Endothelial cell of umbilical vein (primary cell): ENCODE results near the gene THSD4. TPM values are rescaled to one million over a fixed set of nuclear protein-coding genes. Genes with fewer than 3 reads are reported as not detected.

ENCODE experiments used
- BruUV-seq: library from RNA; stranded (reverse); fragments of 400-500 nt; replicated peaks from 2 replicates; lab custom pipeline; 2021; lab: Mats Ljungman, UMichigan
- CTCF ChIA-PET: fragments of 300-600, 350-600 bp; sonication (Branson Sonifier 250); formaldehyde crosslinking; loops from one replicate; lab custom pipeline; 2021; ENCODE audit warnings: antibody characterized with exemption, inconsistent platforms; lab: Charles Lee
- POLR2A ChIA-PET: fragments of 300-600, 350-600 bp; sonication (Branson Sonifier 250); formaldehyde crosslinking; loops from one replicate; lab custom pipeline; 2021; ENCODE audit warnings: antibody characterized with exemption, inconsistent platforms; lab: Charles Lee
- DNase-seq: peaks from one replicate; pipeline ENCODE4 v3.0.0-alpha.2; 2011; ENCODE audit warnings: low read depth, low spot score
- FAIRE-seq: peaks from 2 replicates; lab custom pipeline; 2011; peaks lifted over from hg19 to GRCh38; lab: Jason Lieb, UNC
- H2AFZ ChIP-seq: 2 replicates; pipeline ENCODE4 v1.6.0; 2012; ENCODE audit warnings: low read depth, low read length, control low read depth, inconsistent platforms
- H3K27ac ChIP-seq: 2 replicates; pipeline ENCODE4 v1.5.1; 2011; ENCODE audit warnings: low read depth, mild to moderate bottlenecking, control low read depth, low read length, moderate library complexity; ENCODE audit not compliant: insufficient read depth
- H3K27me3 ChIP-seq, 2 experiments: 2 replicates each; pipeline versions ENCODE4 v1.6.0 to v1.6.1; 2011; ENCODE audit warnings: low read length in 2 of 2, mixed read lengths in 1 of 2; ENCODE audit not compliant: control insufficient read depth in 2 of 2, insufficient read depth in 2 of 2
- H3K36me3 ChIP-seq, 2 experiments: 2 replicates in 1 of 2; 3 replicates in 1 of 2; pipeline ENCODE4 v1.5.1; 2011; ENCODE audit warnings: low read length in 2 of 2, mild to moderate bottlenecking in 1 of 2, moderate library complexity in 1 of 2; ENCODE audit not compliant: control insufficient read depth in 2 of 2, insufficient read depth in 2 of 2; ENCODE audit errors: extremely low read depth in 1 of 2
- H3K4me1 ChIP-seq: 3 replicates; pipeline ENCODE4 v1.5.1; 2011; ENCODE audit warnings: mild to moderate bottlenecking, low read length; ENCODE audit not compliant: control insufficient read depth, insufficient read depth; ENCODE audit errors: extremely low read depth
- H3K4me2 ChIP-seq: 2 replicates; pipeline ENCODE4 v1.6.1; 2011; ENCODE audit warnings: low read length, control low read depth, mixed read lengths; ENCODE audit not compliant: insufficient read depth
- H3K4me3 ChIP-seq, 3 experiments: fragments of 200-600 bp in 1 of 3; sonication (generic), shearing (Covaris generic) in 1 of 3; replicated peaks in 1 of 3; 2 replicates each; pipeline ENCODE4 v1.5.1; 2011 to 2016; ENCODE audit warnings: control low read depth in 3 of 3, low read length in 3 of 3, mild to moderate bottlenecking in 2 of 3, inconsistent platforms in 1 of 3, low read depth in 1 of 3, moderate library complexity in 1 of 3; ENCODE audit not compliant: insufficient read depth in 1 of 3
- H3K79me2 ChIP-seq: 2 replicates; pipeline ENCODE4 v1.6.0; 2012; ENCODE audit warnings: low read length, inconsistent platforms; ENCODE audit not compliant: control insufficient read depth, insufficient read depth
- H3K9ac ChIP-seq: replicated peaks from 2 replicates; pipeline ENCODE3; 2011; ENCODE audit warnings: low read length, control low read depth; ENCODE audit not compliant: insufficient read depth; ENCODE audit errors: extremely low read depth
- H3K9me1 ChIP-seq: replicated peaks from 3 replicates; pipeline ENCODE4 v1.6.0; 2011; ENCODE audit warnings: mild to moderate bottlenecking, low read length; ENCODE audit not compliant: control insufficient read depth, insufficient read depth; ENCODE audit errors: extremely low read depth
- H3K9me3 ChIP-seq: replicated peaks from 2 replicates; pipeline ENCODE4 v1.5.1; 2012; ENCODE audit warnings: low read length, inconsistent platforms; ENCODE audit not compliant: control insufficient read depth, insufficient read depth
- H4K20me1 ChIP-seq: replicated peaks from 2 replicates; pipeline ENCODE3; 2011; ENCODE audit warnings: mild to moderate bottlenecking, low read length; ENCODE audit not compliant: control insufficient read depth, insufficient read depth; ENCODE audit errors: extremely low read depth
- EZH2 ChIP-seq: IDR thresholded peaks from 2 replicates; pipeline ENCODE4 v1.6.1; 2012; ENCODE audit warnings: borderline replicate concordance, low read depth, mild to moderate bottlenecking, moderate library complexity, low read length, inconsistent platforms; ENCODE audit not compliant: severe bottlenecking
- FOS ChIP-seq: IDR thresholded peaks from 2 replicates; pipeline ENCODE4 v1.6.1; 2011; ENCODE audit warnings: mild to moderate bottlenecking, low read length, moderate library complexity, borderline replicate concordance; ENCODE audit not compliant: insufficient read depth
- JUN ChIP-seq: IDR thresholded peaks from 2 replicates; pipeline ENCODE4 v1.6.1; 2011; ENCODE audit warnings: borderline replicate concordance, low read depth; ENCODE audit not compliant: insufficient read length, insufficient read depth
- MYC ChIP-seq: IDR thresholded peaks from one replicate; pipeline ENCODE4 v1.6.1; 2011; ENCODE audit warnings: mild to moderate bottlenecking, low read depth, low read length
- POLR2A ChIP-seq: IDR thresholded peaks from 2 replicates; pipeline ENCODE4 v1.6.1; 2012; ENCODE audit warnings: low read depth, mild to moderate bottlenecking, control low read depth, low read length
- POLR2AphosphoS5 ChIP-seq: IDR thresholded peaks from 2 replicates; pipeline ENCODE4 v1.6.1; 2012; ENCODE audit warnings: low read depth, mild to moderate bottlenecking, control low read depth, low read length, moderate library complexity; ENCODE audit not compliant: insufficient read depth
- dilution Hi-C: fragments of 300-500 bp; cut with MboI; formaldehyde crosslinking; loops from one replicate; pipeline ENCODE4 v1.15.0; 2019; ENCODE audit warnings: low sequenced_read_pairs; ENCODE audit not compliant: extremely low pct_ligation_motif_present
- intact Hi-C: fragments of 100-400 bp; cut with micrococcal nuclease; formaldehyde crosslinking; loops from one replicate; pipeline ENCODE4 v1.10.0; 2022
- polyA plus RNA-seq, 4 experiments: library from polyadenylated mRNA; depleted of rRNA in 3 of 4; stranded (reverse) in 3 of 4; unstranded in 1 of 4; fragments of >200 nt; gene quantifications; 2 replicates each; pipeline versions ENCODE4 v1.2.1 to v1.2.3, GENCODE V29; 2011 to 2012; ENCODE audit warnings: missing spikeins in 1 of 4
- total RNA-seq: library from RNA; stranded (reverse); gene quantifications from 2 replicates; pipeline ENCODE4 v1.2.3, GENCODE V29; 2021
- TF ChIP-seq, protein P1 (sequence below): IDR thresholded peaks from 2 replicates; pipeline ENCODE4 v1.6.1; 2011; ENCODE audit not compliant: insufficient read depth, insufficient read length
- TF ChIP-seq, protein P2 (sequence below), 2 donors: IDR thresholded peaks; 1 replicate in 1 of 2; 2 replicates in 1 of 2; pipeline ENCODE4 v1.5.1; 2011; ENCODE audit warnings: low read length in 2 of 2, mild to moderate bottlenecking in 2 of 2, moderate library complexity in 2 of 2, control low read depth in 1 of 2, inconsistent platforms in 1 of 2, low read depth in 1 of 2; ENCODE audit not compliant: insufficient read depth in 1 of 2; ENCODE audit errors: extremely low read depth in 1 of 2

Gene THSD4
- total and polyA plus RNA-seq, 2 donors (not counting 3 experiments of a cell fraction or from before 2014, with no cell fraction given): 9.9 to 25.4 TPM

GRCh38 chr15:71626596-71627088 is 511.4 kb downstream of the THSD4 start:
- ChIA-PET CTCF (interaction anchor here (1.1 to 1.6 kb wide), 3 partner anchors 11 to 51 kb away, joined by 3 to 8 read pairs (median 5); no protein-coding TSS in a partner anchor), POLR2A (no interaction called here)
- Histone ChIP-seq H3K27me3 (peaks cover 0 to 1% of the 10 kb centered on the region in 2 experiments), H3K36me3 (no peaks in the 10 kb centered on the region), H3K9me1 (no peaks in the 10 kb centered on the region), H3K9ac (no peak overlapping the region), H2AFZ (no peak overlapping the region), H3K9me3 (no peaks in the 10 kb centered on the region), H3K79me2 (no peaks in the 10 kb centered on the region), H3K27ac (no peak overlapping the region), H3K4me1 (no peaks in the 10 kb centered on the region), H3K4me2 (no peak overlapping the region), H3K4me3 (no peak overlapping the region), H4K20me1 (no peaks in the 10 kb centered on the region)
- no TSS peak for BruUV-seq
- TF ChIP-seq POLR2AphosphoS5 (no peak), EZH2 (no peak)
- no peak for DNase-seq
- intact Hi-C loops: no loop called here
- no peak for FAIRE-seq
- dilution Hi-C loops: no loop called here

GRCh38 chr15:71627188-71627587 is 511.9 kb downstream of the THSD4 start:
- Histone ChIP-seq H3K27me3 (peaks cover 0 to 1% of the 10 kb centered on the region in 2 experiments), H3K79me2 (no peaks in the 10 kb centered on the region), H3K9ac (no peak overlapping the region), H3K27ac (no peak overlapping the region), H3K4me1 (no peaks in the 10 kb centered on the region), H3K36me3 (no peaks in the 10 kb centered on the region), H3K9me1 (no peaks in the 10 kb centered on the region), H2AFZ (no peak overlapping the region), H3K9me3 (no peaks in the 10 kb centered on the region), H3K4me2 (no peak overlapping the region), H4K20me1 (no peaks in the 10 kb centered on the region), H3K4me3 (no peak overlapping the region)
- POLR2A ChIA-PET: no interaction called here
- BruUV-seq: no TSS peak
- dilution Hi-C loops (no loop called here), intact Hi-C loops (no loop called here)
- no peak for FAIRE-seq
- CTCF ChIA-PET: interaction anchor here (1.1 to 1.6 kb wide), 3 partner anchors 10 to 52 kb away, joined by 3 to 8 read pairs (median 5); no protein-coding TSS in a partner anchor
- DNase-seq: no peak
- TF ChIP-seq MYC (no peak), JUN (no peak), POLR2A (no peak), FOS (no peak)
- TF ChIP-seq, protein P1, sequence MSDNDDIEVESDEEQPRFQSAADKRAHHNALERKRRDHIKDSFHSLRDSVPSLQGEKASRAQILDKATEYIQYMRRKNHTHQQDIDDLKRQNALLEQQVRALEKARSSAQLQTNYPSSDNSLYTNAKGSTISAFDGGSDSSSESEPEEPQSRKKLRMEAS: no peak
- TF ChIP-seq, protein P2, sequence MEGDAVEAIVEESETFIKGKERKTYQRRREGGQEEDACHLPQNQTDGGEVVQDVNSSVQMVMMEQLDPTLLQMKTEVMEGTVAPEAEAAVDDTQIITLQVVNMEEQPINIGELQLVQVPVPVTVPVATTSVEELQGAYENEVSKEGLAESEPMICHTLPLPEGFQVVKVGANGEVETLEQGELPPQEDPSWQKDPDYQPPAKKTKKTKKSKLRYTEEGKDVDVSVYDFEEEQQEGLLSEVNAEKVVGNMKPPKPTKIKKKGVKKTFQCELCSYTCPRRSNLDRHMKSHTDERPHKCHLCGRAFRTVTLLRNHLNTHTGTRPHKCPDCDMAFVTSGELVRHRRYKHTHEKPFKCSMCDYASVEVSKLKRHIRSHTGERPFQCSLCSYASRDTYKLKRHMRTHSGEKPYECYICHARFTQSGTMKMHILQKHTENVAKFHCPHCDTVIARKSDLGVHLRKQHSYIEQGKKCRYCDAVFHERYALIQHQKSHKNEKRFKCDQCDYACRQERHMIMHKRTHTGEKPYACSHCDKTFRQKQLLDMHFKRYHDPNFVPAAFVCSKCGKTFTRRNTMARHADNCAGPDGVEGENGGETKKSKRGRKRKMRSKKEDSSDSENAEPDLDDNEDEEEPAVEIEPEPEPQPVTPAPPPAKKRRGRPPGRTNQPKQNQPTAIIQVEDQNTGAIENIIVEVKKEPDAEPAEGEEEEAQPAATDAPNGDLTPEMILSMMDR (IDR thresholded peaks at IDR 0.05; ENCODE audit: extremely low read depth in 1 of 2, insufficient read depth in 1 of 2, low read depth in 1 of 2, low read length in 2 of 2): no peak
